Measurements from ENCODE around the gene SMPD3.

DNA sequence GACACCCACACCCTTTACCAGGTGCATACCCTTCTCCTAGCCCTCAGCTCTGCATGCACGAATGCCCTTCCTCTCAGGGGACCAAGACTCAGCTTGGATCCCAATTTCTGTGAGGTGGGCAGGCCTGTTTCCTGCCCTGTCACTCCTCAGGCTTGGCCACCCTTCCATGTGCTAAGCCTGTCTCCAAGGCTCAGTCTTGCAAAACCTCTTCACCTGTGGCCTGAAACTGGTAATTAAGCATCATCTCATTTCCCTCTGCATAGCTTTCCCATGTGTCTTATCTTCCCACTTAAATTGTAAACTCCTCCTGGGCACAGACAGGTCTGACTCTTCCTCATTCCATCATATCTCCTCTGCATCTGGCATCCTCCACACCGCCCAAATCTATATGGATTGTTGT, 31.0 kb upstream of the SMPD3 start:
- TF ChIP-seq, protein P1, sequence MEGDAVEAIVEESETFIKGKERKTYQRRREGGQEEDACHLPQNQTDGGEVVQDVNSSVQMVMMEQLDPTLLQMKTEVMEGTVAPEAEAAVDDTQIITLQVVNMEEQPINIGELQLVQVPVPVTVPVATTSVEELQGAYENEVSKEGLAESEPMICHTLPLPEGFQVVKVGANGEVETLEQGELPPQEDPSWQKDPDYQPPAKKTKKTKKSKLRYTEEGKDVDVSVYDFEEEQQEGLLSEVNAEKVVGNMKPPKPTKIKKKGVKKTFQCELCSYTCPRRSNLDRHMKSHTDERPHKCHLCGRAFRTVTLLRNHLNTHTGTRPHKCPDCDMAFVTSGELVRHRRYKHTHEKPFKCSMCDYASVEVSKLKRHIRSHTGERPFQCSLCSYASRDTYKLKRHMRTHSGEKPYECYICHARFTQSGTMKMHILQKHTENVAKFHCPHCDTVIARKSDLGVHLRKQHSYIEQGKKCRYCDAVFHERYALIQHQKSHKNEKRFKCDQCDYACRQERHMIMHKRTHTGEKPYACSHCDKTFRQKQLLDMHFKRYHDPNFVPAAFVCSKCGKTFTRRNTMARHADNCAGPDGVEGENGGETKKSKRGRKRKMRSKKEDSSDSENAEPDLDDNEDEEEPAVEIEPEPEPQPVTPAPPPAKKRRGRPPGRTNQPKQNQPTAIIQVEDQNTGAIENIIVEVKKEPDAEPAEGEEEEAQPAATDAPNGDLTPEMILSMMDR (IDR thresholded peaks at IDR 0.05) = no peak
- no peak for TF ChIP-seq ZFX (IDR thresholded peaks at IDR 0.05; ENCODE audit: borderline replicate concordance)

All from 22Rv1 (cell line).